GF-D8 (cell line): ENCODE measurements around the gene ZEB2.

Source experiments
- DNase-seq: peaks from one replicate; lab custom pipeline; 2025; lab: John Stamatoyannopoulos, UW

ZEB2 gene

GRCh38 chr2:144495227-144496091, 24.5 kb downstream of the ZEB2 start:
- no peak for DNase-seq

GRCh38 chr2:144493027-144493809, 26.7 kb downstream of the ZEB2 start:
- DNase-seq: no peak

GRCh38 chr2:144490857-144491256, 29.1 kb downstream of the ZEB2 start:
- no peak for DNase-seq

- no peak for DNase-seq
These were observed 29.9 kb downstream of the ZEB2 start for GRCh38 chr2:144490017-144490416.

- no peak for DNase-seq
These were observed 30.5 kb downstream of the ZEB2 start for GRCh38 chr2:144489315-144489916.

GRCh38 chr2:144484201-144484948, 35.5 kb downstream of the ZEB2 start:
- no peak for DNase-seq

GRCh38 chr2:144481666-144482065, 38.3 kb downstream of the ZEB2 start:
- DNase-seq: no peak

- DNase-seq: no peak
These were observed 38.8 kb downstream of the ZEB2 start for GRCh38 chr2:144481109-144481508.

GRCh38 chr2:144480285-144480684, 39.6 kb downstream of the ZEB2 start:
- no peak for DNase-seq

GRCh38 chr2:144479659-144480058, 40.3 kb downstream of the ZEB2 start:
- no peak for DNase-seq

- DNase-seq: no peak
These were observed 40.8 kb downstream of the ZEB2 start for GRCh38 chr2:144479138-144479537.

GRCh38 chr2:144477957-144478311, 42.0 kb downstream of the ZEB2 start:
- no peak for DNase-seq

- no peak for DNase-seq
These were observed 42.5 kb downstream of the ZEB2 start for GRCh38 chr2:144477281-144477956.

- no peak for DNase-seq
These were observed 43.2 kb downstream of the ZEB2 start for GRCh38 chr2:144476682-144477081.

- DNase-seq: no peak
These were observed 44.2 kb downstream of the ZEB2 start for GRCh38 chr2:144475569-144476275.

- no peak for DNase-seq
These were observed 44.9 kb downstream of the ZEB2 start for GRCh38 chr2:144475044-144475443.

GRCh38 chr2:144474017-144474416, 45.9 kb downstream of the ZEB2 start:
- DNase-seq: no peak

- DNase-seq: no peak
These were observed 47.0 kb downstream of the ZEB2 start for GRCh38 chr2:144472911-144473310.

GRCh38 chr2:144472046-144472412, 47.9 kb downstream of the ZEB2 start:
- no peak for DNase-seq

- DNase-seq: no peak
These were observed 48.4 kb downstream of the ZEB2 start for GRCh38 chr2:144471305-144472045.
